ENCODE results near the gene FGF6.

- TF ChIP-seq CTCF (conservative IDR thresholded peaks at IDR 0.05) (no peak), EZH2 (IDR thresholded peaks at IDR 0.05; ENCODE audit: low read depth) (no peak)
Observed at GRCh38 chr12:4448943-4449850, 3.6 kb upstream of the FGF6 start.
